ENCODE data around the gene BRSK2.

The BRSK2 gene

DNA sequence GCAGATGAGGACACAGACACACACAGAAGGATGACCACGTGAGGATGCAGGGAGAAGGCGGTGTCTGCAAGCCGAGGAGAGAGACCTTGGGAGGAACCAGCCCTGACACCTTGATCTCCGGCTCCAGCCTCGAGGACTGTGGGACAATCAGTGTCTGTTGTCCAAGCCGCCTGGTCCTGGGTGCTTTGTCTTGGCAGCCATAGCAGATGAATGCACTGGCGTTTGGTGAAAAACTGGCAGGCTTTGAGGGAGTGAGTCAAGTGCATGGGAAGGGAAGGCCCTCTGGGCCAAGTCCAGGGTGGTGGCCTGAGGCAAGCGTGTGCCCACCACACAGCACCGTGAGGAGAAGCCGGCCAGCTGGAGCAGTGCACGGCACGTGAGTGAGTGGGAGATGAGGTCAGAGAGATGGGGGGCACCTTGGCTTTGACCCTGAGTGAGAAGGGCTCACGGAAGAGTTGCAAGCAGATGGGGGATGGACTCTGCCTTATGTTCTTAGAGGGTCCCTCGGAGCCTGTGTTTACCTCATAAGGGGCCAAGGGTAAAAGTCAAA lies 12.4 kb upstream of the BRSK2 start:
- no peak for DNase-seq

DNA sequence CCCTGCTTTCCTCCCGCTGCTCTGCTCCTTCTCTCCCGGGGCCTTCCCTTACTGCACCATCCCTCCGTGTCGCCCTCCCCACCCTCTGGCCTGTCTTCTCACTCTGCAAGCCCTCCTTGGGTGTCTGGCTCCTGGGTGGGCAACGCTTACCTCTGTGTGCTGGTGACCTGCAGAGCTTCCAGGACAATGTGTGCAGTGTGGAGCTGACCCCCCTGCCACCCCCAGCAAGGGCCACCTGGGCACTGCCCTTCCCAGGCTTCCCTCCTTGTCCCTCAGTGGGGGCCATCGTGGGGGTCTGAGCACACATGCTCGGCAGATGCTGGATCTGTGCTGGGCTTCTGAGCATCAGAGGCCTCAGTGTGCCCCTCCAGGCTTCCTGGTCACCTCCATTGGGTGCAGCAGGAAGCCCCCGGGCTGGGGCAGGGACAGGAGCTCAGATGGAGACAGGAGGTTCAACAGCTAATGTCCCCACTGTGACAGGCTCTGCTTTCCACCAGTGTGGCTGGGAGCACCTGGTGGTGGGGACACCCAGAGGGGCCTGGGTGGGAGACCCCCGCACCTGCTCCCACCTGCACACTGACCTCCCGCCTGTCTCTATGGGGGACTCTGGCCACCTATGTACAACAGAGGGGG lies 7.8 kb upstream of the BRSK2 start:
- DNase-seq = no peak

DNA sequence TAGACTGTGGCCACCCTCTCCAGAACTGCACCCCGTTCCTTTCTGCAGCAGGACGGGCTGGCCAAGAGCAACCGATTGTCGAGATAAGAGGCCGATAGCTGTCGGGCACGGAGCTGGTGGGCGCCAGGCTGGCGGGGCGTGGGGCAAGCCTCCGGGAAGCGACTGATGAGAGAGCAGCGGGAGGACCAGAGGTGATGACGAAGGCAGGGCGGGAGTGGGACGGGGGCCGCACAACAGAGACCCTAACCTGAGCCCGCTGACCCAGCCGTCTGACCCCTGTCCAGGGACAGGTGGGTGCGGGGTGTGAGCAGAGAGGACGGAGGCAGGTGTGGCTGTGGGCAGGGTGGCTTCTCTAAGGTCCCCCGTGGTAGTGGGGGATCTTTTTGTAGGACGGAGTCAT lies 7.3 kb upstream of the BRSK2 start:
- no peak for DNase-seq

DNA sequence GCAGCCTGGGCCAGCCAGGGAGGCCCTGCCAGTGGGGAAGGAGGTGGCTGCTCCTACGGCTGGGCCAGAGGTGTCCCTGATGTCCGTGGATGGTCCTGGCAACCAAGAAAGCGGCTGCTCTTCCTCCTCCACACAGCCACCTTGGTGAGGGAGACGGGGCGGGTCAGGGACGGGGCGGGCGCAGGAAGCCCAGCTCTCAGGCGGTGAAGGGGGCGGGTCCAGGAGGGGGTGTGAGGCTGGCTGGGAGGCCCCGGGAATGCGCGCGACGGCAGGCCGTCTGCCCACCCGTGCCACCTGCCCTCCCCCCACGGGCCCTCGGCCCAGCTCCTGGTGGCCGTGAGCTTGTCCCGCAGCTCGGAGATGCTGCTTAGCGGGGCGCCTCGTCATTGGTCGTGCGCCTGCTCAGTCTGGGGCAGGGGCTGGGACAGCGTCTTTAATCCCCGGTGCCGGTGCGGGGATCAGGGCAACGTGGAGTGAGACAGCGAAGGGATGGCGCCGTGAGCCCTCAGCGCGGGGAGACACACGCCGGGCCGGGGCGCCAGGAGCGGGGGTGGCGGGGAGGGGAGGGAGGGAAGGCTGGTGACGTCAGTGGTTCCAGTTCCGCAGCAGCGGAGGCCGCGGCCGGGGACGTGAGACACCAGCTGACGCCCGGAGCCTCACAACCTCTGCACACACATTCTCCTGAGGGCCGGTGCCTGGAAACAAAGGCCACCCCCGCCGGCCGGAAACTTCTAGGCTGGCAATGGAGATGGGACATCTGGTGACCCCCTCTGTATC lies 6.7 kb upstream of the BRSK2 start:
- peak; percentile 66 for DNase-seq

DNA sequence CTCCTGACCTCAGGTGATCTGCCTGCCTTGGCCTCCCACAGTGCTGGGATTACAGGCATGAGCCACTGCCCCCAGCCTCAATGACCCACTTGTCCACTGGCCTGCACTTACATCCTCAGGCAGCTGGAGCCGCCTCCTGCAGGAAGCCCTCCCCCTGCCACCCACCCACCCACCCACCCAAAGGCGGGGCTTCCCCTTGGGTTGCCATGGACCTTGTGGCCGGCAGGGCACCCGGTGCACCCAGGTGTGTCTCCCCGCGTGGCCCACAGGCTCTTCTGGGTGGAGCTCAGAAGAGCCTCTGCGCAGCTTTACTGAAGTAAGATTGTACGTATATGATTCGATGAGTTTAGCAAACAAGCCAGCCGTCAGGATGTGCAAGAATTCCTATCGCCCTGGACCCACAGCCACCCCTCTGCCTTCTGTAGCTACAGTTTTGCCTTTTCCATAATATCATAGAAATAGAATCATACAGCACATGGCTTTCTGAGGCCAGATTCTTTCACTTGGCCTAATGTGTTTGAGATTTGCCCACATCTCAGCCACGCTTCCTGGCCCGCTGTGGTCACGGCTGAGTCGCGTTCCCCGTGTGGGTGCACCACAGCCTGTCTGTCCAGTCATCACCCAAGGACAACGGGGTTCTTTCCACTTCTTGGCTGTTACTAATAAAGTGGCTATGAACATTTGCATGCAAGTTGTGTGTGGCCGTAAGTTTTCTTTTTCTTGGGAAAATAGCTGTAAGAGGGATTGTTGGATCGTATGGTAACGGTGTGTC lies 5.3 kb upstream of the BRSK2 start:
- no peak for DNase-seq

DNA sequence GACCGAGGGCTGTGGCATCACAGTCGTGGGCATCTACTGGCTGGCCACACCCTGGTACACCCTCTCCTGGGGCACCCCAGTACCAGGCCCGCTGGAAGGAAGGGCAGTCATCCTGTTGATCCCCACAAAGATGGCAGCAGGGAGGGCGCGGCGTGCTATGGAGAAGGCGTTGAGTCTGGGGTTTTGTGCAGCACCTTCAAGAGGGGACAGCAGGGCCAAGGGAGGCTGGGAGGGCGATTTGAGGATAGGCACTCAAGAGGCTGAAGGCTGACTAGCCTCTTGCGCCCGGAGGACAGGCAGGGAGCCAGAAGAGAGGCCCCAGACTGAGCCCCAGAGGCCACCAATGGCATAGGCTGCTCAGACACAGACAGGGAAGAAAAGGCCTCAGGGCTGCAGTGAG lies 2.2 kb upstream of the BRSK2 start:
- DNase-seq = no peak

DNA sequence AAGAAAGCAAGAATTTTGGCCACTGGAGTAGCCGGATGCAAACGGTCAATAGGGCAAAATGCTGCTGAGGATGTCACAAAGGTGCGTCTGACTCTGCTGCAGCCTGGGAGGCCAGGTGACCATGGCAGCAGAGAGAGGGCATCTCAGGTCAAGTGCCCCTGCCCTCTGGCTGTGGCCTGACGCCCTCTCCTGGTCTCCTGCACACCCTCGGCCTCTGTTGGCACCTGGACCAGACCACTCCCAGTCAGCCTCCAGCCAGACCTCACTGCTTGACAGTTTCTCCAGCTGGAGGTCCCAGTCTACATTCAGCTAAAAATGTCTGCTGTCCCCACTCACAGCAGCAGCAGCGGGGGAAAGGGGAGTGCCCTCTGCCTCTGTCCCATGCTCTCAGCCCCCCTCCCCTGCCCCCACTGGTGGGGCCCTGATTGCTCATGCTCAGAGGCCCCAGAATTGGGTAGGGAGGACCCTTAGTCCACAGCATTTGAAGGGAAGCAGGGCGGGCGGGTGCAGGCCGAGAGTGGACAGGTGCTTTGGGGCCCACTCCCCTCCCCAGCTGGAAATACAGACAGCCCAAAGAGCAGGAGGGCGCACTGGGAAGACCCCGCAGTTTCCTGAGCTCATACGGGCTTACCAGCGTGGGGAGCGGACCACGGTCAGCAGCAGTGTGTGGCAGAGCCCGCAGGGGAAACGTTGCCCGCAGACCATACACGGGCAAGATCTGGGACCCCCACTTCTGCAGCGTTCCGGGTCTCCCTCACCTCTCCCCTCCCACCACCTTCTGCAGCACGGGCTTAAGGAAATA lies 1.6 kb upstream of the BRSK2 start:
- no peak for DNase-seq

DNA sequence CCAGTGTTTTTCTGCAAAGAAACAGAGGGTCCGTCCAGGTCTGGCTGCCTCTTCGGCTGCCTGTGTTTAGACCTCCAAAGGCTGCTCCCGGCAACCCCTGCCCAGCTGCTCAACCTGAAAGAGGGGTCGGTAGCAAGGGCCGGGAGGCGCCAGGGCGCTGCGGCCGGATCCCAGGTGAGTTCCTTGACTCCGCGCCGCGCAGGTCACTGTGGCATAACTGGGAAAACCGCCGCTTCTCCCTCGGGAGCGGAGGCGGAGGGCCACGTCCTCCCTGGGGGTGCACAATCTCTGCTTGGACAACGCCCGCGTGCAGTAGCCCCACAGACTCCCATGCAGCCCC lies 1.0 kb upstream of the BRSK2 start:
- DNase-seq = no peak

DNA sequence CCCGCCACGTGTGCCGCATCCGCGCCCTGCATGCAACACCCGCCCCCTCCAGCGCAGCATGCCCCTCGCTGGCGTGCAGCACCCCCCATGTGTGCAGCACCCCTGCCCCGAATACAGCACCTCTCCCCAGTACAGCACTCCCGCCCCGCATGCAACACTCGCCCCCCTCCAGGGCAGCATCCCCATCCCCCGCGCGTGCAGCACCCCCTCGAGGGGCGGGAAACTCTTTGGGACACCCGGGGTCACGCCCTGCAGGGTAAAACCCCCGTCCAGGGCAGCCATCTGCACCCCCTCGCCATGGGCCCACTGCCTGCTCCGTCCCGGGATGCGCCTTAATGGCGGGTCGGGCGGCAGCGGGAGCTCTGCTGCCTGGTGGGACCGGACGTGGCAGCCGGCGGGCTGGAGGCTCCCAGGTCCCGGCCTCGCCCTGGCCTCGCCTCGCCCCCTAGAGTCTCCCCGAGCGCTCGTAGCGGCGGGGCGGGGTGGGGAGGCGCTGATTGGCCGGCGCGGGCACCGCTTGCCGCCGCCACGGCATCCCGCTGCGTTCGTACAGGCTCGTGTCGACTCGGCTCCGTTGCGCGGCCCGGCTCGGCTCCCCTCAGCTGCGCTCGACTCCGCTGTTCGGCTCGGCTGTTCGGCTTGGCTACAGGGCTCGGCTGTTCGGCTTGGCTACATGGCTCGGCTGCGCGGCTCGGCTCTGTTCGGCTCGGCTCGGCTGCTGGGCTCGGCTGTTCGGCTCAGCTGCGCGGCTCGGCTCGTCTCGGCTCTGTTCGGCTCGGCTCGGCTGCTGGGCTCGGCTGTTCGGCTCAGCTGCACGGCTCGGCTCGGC lies 417 bp upstream of the BRSK2 start:
- peak; percentile 88 for DNase-seq

DNA sequence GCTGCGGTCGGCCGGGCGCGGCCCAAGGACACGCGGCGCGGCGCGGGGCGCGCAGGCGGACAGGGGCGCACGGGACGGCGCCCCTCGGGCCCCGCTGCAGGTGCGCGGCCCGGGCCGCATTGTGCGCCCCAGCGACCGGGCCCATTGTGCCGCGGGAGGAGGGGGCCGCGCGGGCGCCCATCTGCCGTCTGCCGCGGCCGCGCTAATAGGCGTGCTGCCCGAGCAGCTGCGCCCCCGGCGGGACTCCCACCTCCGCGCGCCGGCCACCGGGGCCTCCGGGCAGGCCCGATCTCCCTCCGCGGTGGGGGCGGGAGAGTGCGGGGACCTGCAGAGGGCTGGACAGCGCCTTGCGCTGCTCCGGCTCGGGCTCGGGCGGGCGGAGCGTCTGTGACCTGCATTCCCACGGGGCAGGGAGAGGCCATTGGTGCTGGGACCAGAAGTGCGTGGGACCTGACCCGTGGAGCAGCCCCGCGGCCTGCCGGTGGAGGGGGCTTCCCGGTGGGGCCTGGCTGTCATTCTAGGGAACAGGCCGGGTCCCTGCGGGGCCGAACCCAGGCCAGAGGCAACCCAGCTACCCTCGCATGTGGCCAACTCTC lies 933 bp downstream of the BRSK2 start:
- no peak for DNase-seq

DNA sequence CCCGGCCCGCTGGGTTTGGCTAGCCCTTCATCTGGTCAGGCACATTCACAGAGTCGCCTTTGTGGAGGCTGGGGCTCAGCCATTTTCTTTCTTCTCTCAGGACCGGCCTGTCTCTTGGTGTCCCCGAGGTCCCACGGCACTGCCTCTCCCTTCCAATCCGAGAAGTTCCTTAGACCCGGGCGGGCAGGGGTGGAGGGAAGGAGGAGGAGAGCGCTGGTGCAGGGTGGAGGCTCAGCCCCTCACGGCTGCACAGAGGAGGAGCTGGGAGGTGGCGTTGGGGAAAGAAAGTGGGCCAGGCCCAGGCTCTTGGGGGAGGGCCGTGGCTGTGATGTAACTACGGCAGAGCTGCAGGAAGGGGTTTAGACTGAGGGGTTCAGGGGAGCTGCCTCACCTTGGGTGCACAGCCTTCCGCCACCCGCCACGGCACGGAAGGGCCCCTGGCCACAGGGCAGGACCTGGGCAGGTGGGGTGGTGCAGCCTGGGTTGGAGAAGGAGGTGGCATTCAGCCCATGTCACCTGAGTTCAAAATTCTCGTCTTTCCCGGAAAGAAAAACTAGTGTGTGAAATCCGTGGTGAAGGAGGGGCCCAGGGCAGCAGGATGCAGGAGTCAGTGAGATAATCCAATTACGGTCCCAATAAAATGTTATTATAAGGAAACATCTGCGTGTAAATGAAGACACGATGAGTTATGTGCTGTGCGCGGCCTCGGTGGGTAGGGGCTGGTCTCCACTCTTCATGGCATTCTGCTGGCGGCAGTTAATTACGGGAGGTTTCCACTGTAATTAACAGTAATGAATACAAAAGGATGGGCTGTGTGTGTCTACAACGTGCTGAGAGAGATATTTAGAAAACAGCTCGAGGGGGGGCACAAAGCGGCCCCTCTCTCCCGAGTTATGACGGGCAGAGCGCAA lies 1.7 kb downstream of the BRSK2 start:
- no peak for DNase-seq

DNA sequence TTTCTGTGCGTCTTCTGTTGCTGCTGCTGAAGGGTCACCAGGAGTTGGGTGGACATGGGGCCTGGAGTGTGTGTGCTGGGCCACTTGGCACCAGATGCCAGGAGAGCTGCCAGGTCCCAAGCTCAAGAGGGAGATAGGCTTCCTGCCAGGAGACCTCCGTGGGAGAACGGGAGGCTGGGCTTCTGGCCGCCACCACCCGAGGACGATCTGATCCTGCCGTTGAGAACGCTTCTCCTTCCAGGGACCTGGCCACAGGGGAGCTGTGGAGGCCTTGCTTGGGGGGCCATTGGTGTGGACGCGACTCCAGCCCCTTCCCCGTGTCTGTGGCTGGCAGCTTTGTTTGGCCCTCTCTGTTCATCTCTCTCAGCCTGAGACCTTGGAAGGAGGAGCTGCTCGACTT lies 2.4 kb downstream of the BRSK2 start:
- DNase-seq = no peak

DNA sequence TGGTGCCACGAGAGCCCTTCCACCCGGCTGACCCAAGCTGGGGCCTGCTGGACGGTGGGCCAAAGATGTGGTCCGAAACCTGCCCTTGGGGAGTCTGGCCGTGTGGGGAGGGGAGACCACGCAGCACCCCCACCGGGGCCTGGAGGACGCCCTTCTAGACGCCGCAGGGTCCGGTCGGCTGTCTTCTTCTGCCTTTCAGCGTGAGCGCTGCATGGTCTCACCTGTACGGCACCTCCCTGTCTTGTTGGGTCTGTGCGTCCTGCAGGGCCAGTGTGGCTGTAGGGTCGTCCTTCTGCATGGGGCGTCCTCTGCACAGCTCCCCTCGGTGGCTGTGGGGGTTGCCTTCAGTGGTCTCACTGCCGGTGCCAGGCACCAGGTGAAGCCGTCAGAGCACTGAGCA lies 2.8 kb downstream of the BRSK2 start:
- DNase-seq = no peak

DNA sequence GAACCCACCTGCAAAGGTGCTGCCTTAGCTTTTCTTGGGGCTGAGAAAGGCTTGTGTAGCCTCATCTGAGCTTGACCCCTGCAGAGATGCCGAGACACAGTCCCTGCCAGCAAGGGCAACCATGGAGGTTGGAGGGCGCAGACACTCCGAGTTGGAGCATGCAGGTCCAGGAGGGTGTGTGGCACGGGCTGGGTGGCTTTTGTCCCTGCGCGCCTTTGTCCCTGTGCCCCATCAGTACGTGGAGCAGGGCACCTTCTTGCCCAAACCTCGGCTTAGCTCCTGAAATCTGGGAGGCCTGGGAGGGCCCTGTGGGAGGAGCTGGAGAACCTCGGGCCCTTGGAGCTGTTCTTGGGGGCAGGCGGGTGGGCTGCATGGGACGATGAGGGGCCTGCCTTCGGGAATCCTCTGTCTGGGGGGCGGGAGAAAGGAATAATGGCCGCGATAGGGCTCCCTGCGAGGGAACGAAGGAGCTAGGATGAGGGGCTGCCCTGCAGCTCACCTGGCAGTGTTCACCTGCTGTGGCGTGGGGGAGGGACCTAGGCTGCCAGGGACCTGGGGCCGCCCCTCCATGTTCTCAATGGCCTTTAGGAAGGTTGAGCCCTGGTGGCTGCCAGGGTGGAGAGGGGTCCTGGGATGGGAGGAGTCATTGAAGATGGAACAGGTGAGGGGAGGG lies 3.4 kb downstream of the BRSK2 start:
- no peak for DNase-seq

DNA sequence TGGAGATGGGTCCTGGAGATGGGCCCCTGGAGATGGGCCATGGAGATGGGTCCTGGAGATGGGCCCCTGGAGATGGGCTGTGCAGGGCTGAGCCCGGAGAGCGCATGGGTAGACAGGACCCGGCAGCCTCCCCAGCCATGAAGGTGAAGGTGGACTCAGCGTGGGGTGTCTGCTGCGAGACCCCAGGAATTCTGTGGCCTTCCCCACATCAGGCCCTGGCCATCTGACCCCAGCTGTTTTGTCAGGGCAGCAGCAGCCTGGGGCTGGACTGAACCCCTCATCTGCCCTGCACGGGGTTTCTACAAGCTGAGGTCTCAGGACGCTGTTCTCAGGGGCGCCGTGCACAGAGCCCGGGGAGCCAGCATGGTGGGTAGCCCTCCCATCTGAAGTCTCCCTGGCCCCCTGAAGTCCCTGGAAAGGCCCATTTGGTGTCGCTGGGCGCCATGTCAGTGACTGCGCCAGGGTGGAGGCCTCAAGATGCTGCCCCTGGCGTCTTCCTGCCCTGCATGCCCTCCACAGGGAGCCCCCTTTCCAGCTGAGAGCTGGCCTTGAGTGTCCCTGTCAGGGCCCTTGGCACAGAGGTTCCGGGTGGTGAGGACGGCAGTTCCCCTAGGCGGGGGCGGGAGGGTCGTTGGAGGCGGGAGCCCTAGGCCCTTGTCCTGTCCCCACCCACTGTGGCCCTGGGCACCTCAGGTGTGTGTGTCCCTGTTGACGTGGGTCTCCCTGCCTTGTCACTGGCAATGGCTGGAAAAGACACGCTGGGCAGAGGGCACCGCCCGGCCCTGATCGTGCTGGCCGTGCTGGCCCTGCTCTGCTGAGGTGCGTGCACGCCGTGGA lies 5.4 kb downstream of the BRSK2 start:
- DNase-seq = no peak

DNA sequence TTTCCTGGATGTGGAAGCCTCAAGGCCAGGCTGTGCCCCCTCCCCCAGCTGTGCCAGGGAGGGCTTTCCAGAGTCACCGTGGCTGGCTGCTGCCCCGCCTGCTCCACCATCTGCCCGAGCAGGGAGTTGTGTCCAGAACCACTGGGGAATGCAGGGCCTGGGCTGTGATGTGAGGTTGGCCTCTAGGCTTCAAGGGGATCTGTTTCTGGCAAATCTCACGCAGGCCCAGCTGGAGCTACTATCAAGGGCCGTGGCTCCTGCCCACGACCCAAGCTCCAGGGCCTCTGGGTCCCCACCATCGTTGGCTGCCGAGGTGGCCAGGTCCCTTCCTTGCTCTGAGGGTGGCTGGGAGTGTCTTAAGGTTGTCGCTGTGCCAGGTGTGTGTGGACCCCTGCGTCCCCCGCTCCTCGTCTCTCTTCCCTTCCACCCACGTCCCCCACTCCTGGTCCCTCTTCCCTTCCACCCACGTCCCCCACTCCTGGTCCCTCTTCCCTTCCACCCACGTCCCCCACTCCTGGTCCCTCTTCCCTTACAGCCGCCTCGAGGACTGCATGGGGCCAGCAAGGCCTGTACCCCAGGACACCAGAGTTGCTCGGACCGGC lies 6.1 kb downstream of the BRSK2 start:
- no peak for DNase-seq

DNA sequence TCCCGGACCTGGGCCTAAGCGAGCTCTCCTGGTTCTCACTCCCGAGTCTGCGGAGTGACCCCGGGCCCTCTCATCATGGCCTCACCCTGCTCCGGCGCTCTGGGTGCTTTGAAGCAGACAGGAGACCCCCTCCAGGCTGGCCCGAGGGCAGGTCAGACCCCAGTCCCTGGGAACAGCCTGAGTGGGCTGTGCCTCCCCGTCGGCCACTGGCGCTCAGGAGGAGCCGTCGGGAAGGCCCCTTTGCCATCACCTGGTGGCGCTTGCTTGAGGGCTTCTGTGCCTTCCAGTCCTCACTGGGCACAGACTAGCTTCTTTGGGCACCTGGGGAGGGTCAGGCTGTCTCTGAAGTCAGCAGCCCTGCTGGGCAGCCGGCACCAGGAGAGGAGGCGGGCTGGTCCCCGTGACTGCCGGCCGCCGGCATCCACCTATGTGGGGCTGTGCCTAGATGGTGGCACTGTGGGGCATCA lies 6.7 kb downstream of the BRSK2 start:
- no peak for DNase-seq

DNA sequence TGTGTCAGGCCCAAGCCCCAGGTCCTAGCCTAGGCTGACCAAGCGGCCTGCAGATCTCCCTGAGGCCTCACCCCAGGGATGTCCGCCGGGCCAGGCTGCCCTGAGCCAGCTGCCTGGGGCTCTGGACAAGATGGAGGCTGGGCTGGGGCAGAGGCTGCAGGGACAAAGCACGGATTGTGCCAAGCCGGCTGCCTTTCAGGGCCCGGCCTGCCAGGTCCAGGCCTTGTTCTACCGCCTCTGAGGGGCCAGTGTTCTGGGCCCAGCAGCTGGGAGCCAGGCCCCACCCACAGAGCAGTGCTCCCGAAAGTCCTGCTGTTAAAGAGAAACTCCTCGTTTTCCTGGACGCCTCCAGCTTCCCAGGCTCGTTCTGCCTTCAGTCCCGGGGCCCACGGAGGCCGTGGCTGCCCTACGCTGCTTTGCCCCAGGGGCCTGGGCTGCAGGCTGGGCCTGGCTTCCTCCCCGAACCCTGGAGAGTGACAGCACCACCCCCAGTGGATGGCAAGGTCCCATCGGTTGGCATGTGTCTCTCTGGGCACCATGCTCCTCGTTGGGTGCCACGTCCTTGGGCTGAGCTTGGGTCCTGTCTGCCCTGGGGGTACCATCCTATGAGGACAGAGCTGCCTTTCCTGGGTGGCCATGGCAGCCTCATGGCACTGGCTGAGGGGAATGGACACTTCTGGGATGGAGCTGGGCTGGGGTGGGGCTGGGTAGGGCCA lies 7.6 kb downstream of the BRSK2 start:
- no peak for DNase-seq

Data from NCI-H510A (cell line).